HepG2 (cell line): Measurements from ENCODE around the gene BCL2L11. TPM values are rescaled to one million over a fixed set of nuclear protein-coding genes. Genes with fewer than 3 reads are reported as not detected.

Source experiments
- ATAD3A ChIP-seq: sonication (generic); formaldehyde crosslinking; IDR thresholded peaks from 2 replicates; pipeline ENCODE4 v1.4.0; 2020; ENCODE audit warnings: missing genetic modification reagents
- EED ChIP-seq: sonication (generic); formaldehyde crosslinking; IDR thresholded peaks from 2 replicates; pipeline ENCODE4 v1.5.0; 2020; ENCODE audit warnings: mild to moderate bottlenecking, missing genetic modification reagents
- FOXO1 ChIP-seq: sonication (generic); formaldehyde crosslinking; IDR thresholded peaks from 2 replicates; pipeline ENCODE4 v1.4.0; 2020; ENCODE audit warnings: missing genetic modification reagents
- HNF4G ChIP-seq, 2 experiments: sonication (generic) in 1 of 2; formaldehyde crosslinking in 1 of 2; IDR thresholded peaks; 2 replicates each; pipeline versions ENCODE4 v1.4.0 to v1.6.1; 2011 to 2020; ENCODE audit warnings: borderline replicate concordance in 2 of 2, low read depth in 2 of 2, mild to moderate bottlenecking in 2 of 2, low read length in 1 of 2, missing genetic modification reagents in 1 of 2, moderate library complexity in 1 of 2
- KDM3A ChIP-seq: IDR thresholded peaks from 2 replicates; pipeline ENCODE4 v1.6.1; 2018; ENCODE audit warnings: low read depth, missing compliant biosample characterization
- KMT2A ChIP-seq: sonication (generic); formaldehyde crosslinking; IDR thresholded peaks from 2 replicates; pipeline ENCODE4 v1.4.0; 2020; ENCODE audit warnings: missing genetic modification reagents
- MAFF ChIP-seq: IDR thresholded peaks from 2 replicates; pipeline ENCODE4 v1.6.1; 2011; ENCODE audit warnings: low read depth, low read length, improper control_type of control experiment
- MIER2 ChIP-seq: IDR thresholded peaks from 2 replicates; pipeline ENCODE4 v1.6.1; 2016; ENCODE audit warnings: missing biosample characterization, missing genetic modification reagents
- SOX6 ChIP-seq, 2 experiments: fragments of 450-650 bp in 1 of 2; sonication (generic) in 1 of 2; formaldehyde crosslinking in 1 of 2; IDR thresholded peaks; 2 replicates each; pipeline versions ENCODE4 v1.4.0 to v1.6.1; 2017 to 2020; ENCODE audit warnings: antibody characterized with exemption in 1 of 2, mild to moderate bottlenecking in 1 of 2, missing genetic modification reagents in 1 of 2
- SP4 ChIP-seq: sonication (generic); formaldehyde crosslinking; IDR thresholded peaks from 2 replicates; pipeline ENCODE4 v1.8.1; 2023; ENCODE audit warnings: mild to moderate bottlenecking, missing genetic modification reagents
- SRY ChIP-seq: sonication (generic); formaldehyde crosslinking; IDR thresholded peaks from 2 replicates; pipeline ENCODE4 v1.8.0; 2022; ENCODE audit warnings: mild to moderate bottlenecking, missing genetic modification reagents
- THAP7 ChIP-seq: sonication (generic); formaldehyde crosslinking; IDR thresholded peaks from 2 replicates; pipeline ENCODE4 v1.8.1; 2023; ENCODE audit warnings: mild to moderate bottlenecking, missing genetic modification reagents
- ZC3H13 ChIP-seq: sonication (generic); formaldehyde crosslinking; IDR thresholded peaks from 2 replicates; pipeline ENCODE4 v1.8.1; 2023; ENCODE audit warnings: mild to moderate bottlenecking, missing genetic modification reagents, moderate library complexity
- ZNF160 ChIP-seq: sonication (generic); formaldehyde crosslinking; IDR thresholded peaks from 2 replicates; pipeline ENCODE4 v1.8.0; 2022; ENCODE audit warnings: mild to moderate bottlenecking, inconsistent platforms, missing genetic modification reagents
- ZNF333 ChIP-seq: sonication (generic); formaldehyde crosslinking; IDR thresholded peaks from 2 replicates; pipeline ENCODE4 v1.4.0; 2020; ENCODE audit warnings: mild to moderate bottlenecking, missing genetic modification reagents, borderline replicate concordance
- ZNF501 ChIP-seq: sonication (generic); formaldehyde crosslinking; IDR thresholded peaks from 2 replicates; pipeline ENCODE4 v1.5.1; 2020; ENCODE audit warnings: mild to moderate bottlenecking, moderate library complexity, missing genetic modification reagents
- ZNF570 ChIP-seq: sonication (generic); formaldehyde crosslinking; IDR thresholded peaks from 2 replicates; pipeline ENCODE4 v1.4.0; 2020; ENCODE audit warnings: mild to moderate bottlenecking, missing genetic modification reagents, borderline replicate concordance
- ZNF589 ChIP-seq: sonication (generic); formaldehyde crosslinking; conservative IDR thresholded peaks from 2 replicates; pipeline ENCODE4 v1.8.0; 2022; ENCODE audit warnings: mild to moderate bottlenecking, moderate library complexity, missing genetic modification reagents
- ZNF607 ChIP-seq: sonication (generic); formaldehyde crosslinking; IDR thresholded peaks from 2 replicates; pipeline ENCODE4 v1.5.1; 2020; ENCODE audit warnings: missing genetic modification reagents, mild to moderate bottlenecking, borderline replicate concordance
- ZNF839 ChIP-seq: sonication (generic); formaldehyde crosslinking; IDR thresholded peaks from 2 replicates; pipeline ENCODE4 v1.4.0; 2020; ENCODE audit warnings: missing genetic modification reagents, mild to moderate bottlenecking, borderline replicate concordance
- polyA plus RNA-seq, 8 experiments: library from polyadenylated mRNA; depleted of rRNA in 3 of 8; stranded (reverse) in 7 of 8; unstranded in 1 of 8; fragments of >200 nt; fragmentation: Illumina TruSeq in 4 of 8; extraction: Trizol in 4 of 8; gene quantifications; 2 replicates each; pipeline versions ENCODE4 v1.2.1 to v1.2.3, GENCODE V29; 2011 to 2016; ENCODE audit warnings: low read depth in 4 of 8, missing spikeins in 1 of 8, mixed read lengths in 1 of 8; ENCODE audit not compliant: insufficient read depth in 1 of 8
- total RNA-seq, 5 experiments: library from RNA; depleted of rRNA; stranded (reverse); fragments of >200 nt; fragmentation: Illumina TruSeq; extraction: Trizol; gene quantifications; 2 replicates each; pipeline ENCODE4 v1.2.3, GENCODE V29; 2016; ENCODE audit warnings: low read depth in 1 of 5
- TF ChIP-seq, protein P1 (sequence below): sonication (generic); formaldehyde crosslinking; IDR thresholded peaks from 2 replicates; pipeline ENCODE4 v1.4.0; 2020; ENCODE audit warnings: low read depth, mild to moderate bottlenecking, missing genetic modification reagents
- TF ChIP-seq, protein P2 (sequence below): sonication (generic); formaldehyde crosslinking; IDR thresholded peaks from 2 replicates; pipeline ENCODE4 v1.8.0; 2022; ENCODE audit warnings: missing genetic modification reagents, mild to moderate bottlenecking, moderate library complexity, borderline replicate concordance
- TF ChIP-seq, protein P3 (sequence below): fragments of 450-650 bp; IDR thresholded peaks from 2 replicates; pipeline ENCODE4 v1.6.1; 2016

BCL2L11 gene
- total and polyA plus RNA-seq, 2 of the 13 experiments (the other 11 are each of a cell fraction or from before 2014, with no cell fraction given), result 6.1 to 9.7 TPM

DNA sequence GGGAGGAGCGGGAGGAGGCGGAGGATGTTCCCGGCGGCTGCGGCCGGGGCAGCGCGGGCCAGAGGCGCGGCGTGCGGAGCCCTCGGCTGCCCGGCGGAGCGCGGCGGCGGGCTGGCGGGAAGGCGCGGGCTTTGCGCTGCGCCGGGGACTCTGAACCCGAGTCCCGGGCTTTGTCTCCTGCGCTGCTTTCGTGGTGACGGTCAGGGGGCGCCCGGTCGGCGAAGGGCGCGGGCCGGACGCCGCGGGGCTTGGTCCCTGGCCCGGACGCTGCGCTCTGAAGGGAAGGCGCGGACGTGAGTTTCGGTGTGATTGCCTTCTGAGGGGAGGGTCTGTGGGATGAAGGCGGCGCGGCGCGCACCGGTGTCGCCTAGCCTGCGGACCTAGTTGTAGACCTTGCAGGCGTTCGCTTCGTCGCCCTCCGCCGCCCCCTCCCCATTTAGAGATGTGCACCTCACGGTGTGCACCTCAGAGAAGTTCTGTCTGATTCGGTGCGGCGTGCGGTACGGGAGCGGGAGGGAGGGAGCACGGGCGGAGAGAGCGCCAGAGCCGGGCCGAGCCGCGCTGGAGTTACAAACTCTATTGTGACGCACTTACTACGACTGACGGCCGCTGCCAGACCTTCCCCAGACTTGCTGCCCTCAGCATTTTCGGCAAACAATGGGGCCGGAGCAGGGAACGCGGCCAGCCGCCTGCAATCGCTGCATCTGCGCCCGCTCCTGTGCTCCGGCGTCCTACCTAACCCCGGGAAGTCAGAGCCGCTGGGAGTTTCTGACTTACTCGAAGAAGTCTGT lies 2.1 kb downstream of the BCL2L11 start (continued):
- TF ChIP-seq, protein P1, sequence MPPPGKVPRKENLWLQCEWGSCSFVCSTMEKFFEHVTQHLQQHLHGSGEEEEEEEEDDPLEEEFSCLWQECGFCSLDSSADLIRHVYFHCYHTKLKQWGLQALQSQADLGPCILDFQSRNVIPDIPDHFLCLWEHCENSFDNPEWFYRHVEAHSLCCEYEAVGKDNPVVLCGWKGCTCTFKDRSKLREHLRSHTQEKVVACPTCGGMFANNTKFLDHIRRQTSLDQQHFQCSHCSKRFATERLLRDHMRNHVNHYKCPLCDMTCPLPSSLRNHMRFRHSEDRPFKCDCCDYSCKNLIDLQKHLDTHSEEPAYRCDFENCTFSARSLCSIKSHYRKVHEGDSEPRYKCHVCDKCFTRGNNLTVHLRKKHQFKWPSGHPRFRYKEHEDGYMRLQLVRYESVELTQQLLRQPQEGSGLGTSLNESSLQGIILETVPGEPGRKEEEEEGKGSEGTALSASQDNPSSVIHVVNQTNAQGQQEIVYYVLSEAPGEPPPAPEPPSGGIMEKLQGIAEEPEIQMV, result peak; percentile 98
- peak; percentile 27 for TF ChIP-seq ZNF607 (CRISPR knock-in tag)
- no peak for TF ChIP-seq SOX6 (IDR thresholded peaks at IDR 0.05)
- peak; percentile 81 for TF ChIP-seq SOX6 (CRISPR knock-in tag; IDR thresholded peaks at IDR 0.05)
- TF ChIP-seq ZNF501 (CRISPR knock-in tag), result peak; percentile 66; the same call in 1 of the 2 replicates
- peak; percentile 55; the same call in 1 of the 2 replicates for TF ChIP-seq THAP7 (CRISPR knock-in tag)
- TF ChIP-seq, protein P2, sequence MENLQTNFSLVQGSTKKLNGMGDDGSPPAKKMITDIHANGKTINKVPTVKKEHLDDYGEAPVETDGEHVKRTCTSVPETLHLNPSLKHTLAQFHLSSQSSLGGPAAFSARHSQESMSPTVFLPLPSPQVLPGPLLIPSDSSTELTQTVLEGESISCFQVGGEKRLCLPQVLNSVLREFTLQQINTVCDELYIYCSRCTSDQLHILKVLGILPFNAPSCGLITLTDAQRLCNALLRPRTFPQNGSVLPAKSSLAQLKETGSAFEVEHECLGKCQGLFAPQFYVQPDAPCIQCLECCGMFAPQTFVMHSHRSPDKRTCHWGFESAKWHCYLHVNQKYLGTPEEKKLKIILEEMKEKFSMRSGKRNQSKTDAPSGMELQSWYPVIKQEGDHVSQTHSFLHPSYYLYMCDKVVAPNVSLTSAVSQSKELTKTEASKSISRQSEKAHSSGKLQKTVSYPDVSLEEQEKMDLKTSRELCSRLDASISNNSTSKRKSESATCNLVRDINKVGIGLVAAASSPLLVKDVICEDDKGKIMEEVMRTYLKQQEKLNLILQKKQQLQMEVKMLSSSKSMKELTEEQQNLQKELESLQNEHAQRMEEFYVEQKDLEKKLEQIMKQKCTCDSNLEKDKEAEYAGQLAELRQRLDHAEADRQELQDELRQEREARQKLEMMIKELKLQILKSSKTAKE (CRISPR knock-in tag), result no peak
- 0 out of 2 replicates have a peak, but pooled peaks have one; percentile 89 for TF ChIP-seq ATAD3A
- peak; percentile 73 for TF ChIP-seq EED
- no peak for TF ChIP-seq HNF4G (IDR thresholded peaks at IDR 0.05; ENCODE audit: borderline replicate concordance, low read depth, low read length)
- 0 out of 2 replicates have a peak, but pooled peaks have one; percentile 19 for TF ChIP-seq HNF4G (CRISPR knock-in tag; IDR thresholded peaks at IDR 0.05; ENCODE audit: borderline replicate concordance, low read depth)
- TF ChIP-seq KDM3A, result peak; percentile 72; the same call in 1 of the 2 replicates
- TF ChIP-seq MIER2 (CRISPR knock-in tag), result 0 out of 2 replicates have a peak, but pooled peaks have one; percentile 16
- peak; percentile 76; the same call in 1 of the 2 replicates for TF ChIP-seq ZNF589 (CRISPR knock-in tag)
- TF ChIP-seq ZC3H13 (CRISPR knock-in tag), result peak; percentile 56; the same call in 1 of the 2 replicates
- TF ChIP-seq, protein P3, sequence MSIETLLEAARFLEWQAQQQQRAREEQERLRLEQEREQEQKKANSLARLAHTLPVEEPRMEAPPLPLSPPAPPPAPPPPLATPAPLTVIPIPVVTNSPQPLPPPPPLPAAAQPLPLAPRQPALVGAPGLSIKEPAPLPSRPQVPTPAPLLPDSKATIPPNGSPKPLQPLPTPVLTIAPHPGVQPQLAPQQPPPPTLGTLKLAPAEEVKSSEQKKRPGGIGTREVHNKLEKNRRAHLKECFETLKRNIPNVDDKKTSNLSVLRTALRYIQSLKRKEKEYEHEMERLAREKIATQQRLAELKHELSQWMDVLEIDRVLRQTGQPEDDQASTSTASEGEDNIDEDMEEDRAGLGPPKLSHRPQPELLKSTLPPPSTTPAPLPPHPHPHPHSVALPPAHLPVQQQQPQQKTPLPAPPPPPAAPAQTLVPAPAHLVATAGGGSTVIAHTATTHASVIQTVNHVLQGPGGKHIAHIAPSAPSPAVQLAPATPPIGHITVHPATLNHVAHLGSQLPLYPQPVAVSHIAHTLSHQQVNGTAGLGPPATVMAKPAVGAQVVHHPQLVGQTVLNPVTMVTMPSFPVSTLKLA, result no peak
- TF ChIP-seq ZNF839 (CRISPR knock-in tag), result 0 out of 2 replicates have a peak, but pooled peaks have one; percentile 38
- no peak for TF ChIP-seq ZNF570
- peak; percentile 6; the same call in 1 of the 2 replicates for TF ChIP-seq ZNF160 (CRISPR knock-in tag)
- peak; percentile 59 for TF ChIP-seq SRY (CRISPR knock-in tag)
- no peak for TF ChIP-seq SP4 (CRISPR knock-in tag)
- TF ChIP-seq KMT2A, result peak; percentile 87
- no peak for TF ChIP-seq ZNF333 (CRISPR knock-in tag)
- no peak; the same call in 1 of the 2 replicates for TF ChIP-seq FOXO1 (CRISPR knock-in tag)
- TF ChIP-seq MAFF, result peak; percentile 98
